SW480 (cell line): Measurements from ENCODE around the gene DCHS1.
A peak's percentile ranks its signal among the peaks of the same experiment; 100 is the strongest.

Experiments
- DNase-seq: peaks from one replicate; pipeline ENCODE4 v3.0.0-alpha.2; 2016; ENCODE audit warnings: low spot score

Gene DCHS1

GRCh38 chr11:6627762-6628241, 27.8 kb downstream of the DCHS1 start:
- no peak for DNase-seq

- DNase-seq, result no peak
Observed at GRCh38 chr11:6626971-6627761, 28.4 kb downstream of the DCHS1 start.

DNA sequence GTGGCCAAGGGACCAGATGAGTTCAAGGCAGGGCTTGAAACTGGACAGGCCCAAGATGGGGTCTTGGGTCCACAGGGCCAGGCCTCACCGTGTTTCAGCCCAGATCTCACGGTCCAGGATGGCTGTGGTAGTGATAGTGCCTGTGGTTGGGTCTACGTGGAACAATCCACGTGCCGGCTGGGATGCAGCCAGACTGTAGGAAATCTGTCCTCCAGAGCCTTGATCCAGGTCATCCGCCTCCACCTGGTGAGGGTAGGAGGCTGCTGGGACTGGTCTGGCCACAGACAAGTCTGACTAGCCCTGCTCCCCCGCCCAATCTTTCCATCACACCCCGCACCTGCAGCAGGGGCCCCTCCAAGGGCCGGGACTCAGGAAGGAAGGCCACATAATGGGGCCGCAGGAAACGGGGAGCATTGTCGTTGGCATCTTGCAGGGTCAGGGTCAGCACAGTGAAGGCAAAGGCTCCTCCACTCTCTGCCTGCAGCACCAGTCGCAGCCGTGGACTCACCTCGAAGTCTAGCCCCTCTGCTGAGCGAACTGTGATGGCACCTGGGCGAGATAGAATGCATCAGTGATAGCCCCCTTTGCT, 29.7 kb downstream of the DCHS1 start:
- DNase-seq, result no peak

DNA sequence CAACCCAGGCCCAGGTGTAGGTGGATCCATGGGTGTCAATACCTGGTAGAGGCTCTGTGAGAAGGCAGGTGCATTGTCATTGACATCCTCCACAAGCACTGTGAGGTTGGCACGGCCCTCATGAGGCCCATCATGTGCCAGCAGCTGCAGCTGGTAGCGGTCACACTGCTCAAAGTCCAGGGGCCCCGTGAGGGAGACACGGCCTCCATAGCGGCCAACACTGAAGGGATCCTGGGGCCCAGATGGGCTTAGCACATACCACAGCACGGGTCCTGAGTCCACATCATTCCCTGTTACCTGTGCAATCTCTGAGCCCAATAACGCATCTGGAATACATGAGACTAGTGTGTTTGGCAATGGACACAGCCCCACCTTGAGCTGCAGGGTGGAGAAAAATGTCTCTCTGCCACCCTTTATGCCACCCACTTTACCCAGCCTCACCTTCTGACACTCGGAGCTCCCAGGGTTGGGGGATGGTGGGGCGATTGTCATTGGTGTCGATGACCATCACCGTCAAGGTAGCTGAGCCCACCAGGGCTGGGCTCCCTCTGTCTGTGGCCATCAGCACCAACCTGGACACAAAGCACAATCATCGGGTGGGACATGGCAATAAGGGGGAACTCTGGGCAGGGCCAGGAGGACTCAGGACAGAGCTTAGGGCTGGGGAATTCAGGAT, 30.3 kb downstream of the DCHS1 start:
- no peak for DNase-seq

DNA sequence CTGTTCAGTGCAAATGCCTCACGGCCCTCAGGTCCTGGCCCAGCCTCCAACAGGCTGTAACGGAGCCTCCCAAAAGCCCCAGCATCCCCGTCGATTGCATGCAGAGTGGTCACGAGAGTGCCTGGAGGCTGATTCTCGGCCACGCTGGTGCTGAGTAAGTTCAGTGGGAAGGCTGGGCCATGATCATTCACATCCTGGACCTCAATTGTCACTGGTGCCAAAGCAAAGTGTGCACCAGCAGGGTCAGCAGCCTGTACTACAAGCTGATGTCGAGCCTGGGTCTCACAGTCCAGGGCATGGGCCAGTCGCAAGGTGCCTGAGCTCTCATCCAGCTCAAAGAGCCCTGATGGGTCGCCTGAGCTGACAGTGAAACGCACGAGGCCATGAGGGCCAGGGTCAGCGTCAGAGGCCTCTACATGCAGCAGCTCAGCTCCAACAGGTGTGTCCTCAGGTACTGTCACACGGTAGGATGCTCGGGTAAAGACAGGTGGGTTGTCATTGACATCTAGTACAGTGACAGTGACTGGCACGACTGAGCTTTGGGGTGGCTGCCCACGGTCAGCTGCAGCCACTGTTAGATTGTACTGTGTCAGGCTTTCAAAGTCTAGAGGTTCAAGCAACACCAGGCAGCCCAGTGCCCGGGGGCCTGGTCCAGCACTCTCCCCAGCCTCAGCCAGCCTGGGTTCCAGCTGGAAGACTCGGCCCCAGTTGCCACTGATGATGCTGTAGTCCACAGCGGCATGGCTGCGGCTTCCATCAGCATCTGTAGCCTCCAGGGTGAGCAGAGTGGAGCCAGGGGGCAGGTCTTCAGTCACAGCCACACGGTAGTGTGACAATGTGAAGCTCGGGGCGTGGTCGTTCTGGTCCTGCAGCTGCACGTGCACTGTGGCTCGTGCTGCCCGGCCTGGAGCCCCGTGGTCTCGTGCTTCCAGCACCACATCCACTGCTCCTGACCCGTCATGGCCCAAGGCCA, 31.9 kb downstream of the DCHS1 start:
- no peak for DNase-seq

DNA sequence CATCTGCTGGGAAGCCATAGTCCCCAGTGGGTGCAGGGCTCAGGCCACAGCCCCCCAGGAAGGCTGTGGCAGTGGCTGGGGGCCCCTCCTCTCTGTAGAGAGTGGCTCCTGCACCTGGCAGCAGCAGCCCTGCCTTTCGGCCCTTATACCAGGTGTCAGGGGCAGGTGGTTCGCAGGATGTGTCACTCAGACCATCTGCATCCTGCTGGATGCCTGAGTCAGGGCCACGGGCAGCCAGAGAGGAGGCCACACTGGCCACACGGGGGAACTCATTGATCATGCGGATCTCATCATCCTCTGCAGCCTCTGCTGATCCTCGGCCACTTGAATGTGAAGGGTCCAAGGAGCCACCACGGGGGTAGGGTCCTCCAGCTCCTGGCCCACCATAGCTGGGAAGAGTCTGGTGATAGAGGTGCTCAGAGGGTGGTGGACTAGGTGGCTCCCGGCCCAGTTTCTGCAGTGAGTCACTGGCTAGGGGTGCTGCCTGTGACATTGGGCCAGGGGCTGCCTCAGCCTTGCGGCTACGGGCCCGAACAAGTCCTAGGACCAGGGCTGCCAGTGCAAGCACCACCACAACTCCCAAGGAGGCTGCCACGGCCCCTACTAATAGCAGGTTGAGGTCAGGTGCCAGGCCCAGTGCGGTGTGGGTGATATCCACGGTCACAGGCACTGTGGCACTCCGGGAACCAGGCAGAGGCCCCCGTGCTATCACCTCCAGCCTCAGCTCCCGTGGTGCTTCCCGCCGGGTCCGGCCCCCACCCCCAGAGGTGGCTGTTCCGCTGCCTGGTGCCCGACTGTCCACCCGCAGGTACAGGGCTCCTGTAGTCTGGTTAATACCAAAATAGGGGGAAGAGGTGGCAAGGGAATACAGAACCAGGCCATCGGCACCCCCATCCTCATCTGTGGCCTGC, 33.1 kb downstream of the DCHS1 start:
- no peak for DNase-seq

- no peak for DNase-seq
Observed at GRCh38 chr11:6621711-6622211, 33.8 kb downstream of the DCHS1 start.

- no peak for DNase-seq
Observed at GRCh38 chr11:6620636-6621035, 35.0 kb downstream of the DCHS1 start.

DNA sequence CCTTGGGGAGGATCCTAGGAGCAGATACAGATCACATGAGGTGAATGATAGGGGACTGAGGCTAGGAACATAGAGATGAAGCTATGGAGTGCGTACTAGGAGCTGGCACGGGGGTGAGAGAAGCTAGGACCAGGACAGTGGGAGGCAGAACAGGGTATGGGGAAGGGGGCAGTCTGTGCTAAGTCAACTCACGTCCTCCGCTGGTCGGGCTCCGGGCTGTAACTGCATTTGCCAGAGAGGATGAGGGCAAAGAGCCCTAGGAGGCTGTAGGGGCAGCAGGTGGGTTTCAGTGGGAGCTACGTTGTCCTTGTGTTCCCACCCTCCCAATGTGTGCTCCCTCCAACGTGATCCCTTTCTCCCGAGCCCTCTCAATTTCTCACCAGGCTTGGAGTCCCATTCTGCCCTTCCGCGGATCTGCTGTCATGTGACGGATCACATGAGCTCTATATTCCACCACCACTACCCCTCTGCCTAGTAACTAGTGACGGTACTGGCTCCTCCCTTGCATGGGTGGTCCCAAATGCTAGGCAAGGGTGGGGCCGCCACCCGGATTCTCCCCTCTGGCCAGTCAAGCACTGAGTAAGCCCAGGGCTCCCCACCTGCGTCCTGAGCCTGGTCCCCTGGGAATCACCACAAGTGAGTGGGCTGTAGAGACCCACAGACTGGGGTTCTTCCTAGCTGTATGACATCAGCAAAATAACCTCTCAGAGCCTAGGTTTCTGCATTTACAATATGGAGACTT, 36.4 kb downstream of the DCHS1 start, which contains the start of gene TPP1:
TSS of gene TPP1 (minus strand) at position 419 of the 742 bp plus-strand sequence. CDS start at position 397, 22 bp downstream.
- DNase-seq, result peak; percentile 95

DNA sequence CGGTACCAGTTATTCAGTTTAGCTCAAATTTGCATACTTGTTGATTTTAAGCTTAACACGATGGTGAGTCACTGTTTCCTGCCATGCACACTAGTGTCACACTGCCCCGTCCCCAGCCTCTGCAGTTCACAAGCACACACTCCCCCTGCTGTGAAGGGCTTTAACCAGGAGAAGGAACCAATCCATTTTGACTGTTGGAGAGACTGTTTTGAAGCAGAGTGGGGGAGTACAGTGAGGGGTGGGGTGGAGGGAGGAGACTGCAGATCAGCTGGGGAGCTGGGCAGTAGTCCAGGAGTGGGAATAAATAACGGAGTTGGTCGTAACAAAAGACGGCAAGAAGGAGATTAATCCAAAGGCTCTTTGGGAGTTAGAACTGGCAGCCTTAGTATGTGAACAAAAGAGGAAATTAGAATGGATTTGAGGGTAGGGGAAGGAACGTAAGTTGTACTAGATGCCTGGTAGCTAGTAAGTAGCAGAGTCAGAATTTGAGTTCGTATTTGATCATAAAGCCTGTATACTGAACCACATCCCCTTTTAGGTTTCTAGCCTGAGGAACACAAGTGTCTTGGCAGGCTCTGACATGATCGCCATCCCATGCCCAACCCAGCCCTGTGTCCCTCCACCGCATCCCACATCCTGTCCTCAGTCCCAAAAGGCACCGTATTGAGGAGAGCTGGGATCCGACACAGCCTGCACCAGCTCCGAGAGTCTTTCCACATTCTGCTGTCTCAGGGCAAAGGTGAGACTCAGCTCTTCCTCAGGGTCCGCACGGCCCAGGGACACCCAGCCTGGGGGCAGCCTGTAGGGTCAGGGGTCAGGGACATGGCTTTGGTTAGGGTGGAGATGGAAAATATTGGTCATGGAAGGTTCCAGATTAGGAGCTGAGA, 37.2 kb downstream of the DCHS1 start:
- DNase-seq, result peak; percentile 21

GRCh38 chr11:6617315-6617781, 38.3 kb downstream of the DCHS1 start:
- DNase-seq, result no peak

- DNase-seq, result no peak
Observed at GRCh38 chr11:6616596-6617250, 38.9 kb downstream of the DCHS1 start.

DNA sequence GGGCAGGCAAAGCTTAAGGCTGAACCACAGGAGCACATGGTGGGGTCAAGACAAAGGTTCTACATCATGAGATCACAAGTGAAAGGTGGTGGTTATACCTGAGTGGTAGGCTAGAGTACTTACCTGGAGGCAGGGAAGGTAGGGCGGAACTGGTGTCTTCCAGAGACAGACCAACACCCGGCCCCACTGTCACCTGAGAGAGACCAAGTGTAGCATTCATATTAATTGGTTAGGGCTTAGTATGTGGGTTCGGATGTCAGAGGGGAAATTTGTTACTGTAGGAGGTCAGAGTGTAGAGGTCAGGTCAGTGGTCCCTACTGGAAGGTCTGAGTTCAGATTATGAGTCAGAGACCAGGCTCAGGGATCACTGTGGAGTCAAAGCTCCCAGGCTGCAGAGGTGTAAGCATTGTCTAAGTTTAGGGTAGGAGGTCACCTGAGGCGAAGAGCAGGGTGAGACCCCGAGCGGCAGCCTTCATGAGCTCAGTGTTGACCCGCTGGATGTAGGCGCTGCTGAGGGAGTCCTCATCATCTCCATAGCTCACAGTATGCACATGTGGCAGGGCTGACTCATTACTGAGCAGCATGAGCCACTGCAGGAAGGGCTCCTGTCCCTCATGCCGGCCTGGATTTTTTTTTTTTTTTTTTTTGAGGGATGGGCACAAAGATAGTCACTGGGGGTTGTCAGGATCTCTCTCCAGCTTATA, 39.6 kb downstream of the DCHS1 start:
- DNase-seq, result no peak

DNA sequence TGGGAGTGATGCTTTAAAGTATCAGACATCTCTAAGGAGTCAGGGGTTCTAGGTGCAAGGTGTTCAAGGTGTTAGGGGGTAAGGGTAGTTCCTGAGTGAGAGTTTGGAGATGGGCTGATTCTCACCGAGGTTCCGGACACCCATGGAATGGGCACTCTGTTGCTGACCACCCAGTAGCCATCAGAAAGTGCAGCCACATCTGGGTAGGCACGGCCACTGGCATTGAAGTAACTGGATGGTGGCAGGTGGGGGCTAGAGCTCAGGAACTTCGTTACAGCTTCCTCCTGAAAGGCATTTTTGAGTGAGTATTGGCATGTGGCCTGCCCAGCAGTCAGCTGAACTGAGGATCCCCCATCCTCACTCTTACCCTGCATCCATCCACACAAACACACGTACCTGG, 40.6 kb downstream of the DCHS1 start:
- DNase-seq, result no peak

DNA sequence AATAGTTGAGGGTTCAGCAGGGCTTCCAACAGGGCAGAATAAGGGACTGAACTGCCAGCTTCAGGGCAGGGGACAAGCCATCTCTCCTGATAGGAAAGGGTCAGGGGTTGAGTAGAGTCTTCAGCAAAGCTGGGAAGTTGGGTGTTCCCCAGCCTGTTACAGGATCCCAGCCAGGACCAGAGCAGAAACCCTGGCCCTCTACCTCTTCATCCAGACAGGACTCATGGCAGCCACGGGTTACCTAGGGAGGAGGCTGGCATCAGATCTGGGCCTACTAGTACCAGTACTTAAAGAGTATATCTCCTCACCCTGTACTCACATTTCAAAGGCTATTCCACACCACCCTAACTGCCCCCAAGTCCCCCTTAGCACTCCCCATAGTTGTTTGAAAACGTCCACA, 41.2 kb downstream of the DCHS1 start:
- no peak for DNase-seq

DNA sequence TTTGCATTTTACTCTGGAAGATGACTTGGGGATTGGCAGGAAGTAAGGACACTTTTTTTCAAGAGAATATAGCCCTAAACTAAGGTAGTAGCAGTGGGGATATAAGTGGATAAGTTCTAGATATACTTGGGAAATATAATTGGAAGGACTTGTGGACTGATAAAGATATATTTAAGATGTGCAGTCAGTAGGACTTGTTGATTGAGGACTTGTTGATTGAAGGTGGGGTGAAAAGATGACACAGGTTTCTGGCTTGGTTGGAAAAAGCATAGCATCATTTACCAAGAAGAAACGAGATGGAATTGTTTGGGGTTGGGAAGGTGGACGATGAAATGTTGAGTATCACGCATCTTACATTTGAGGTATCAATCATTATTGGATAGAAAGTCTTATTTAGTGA, 42.1 kb downstream of the DCHS1 start:
- DNase-seq, result no peak
